ENCODE results near the gene POT1. TPM values are rescaled to one million over a fixed set of nuclear protein-coding genes. Genes with fewer than 3 reads are reported as not detected.

Gene POT1
- total and polyA plus RNA-seq, 2 of the 13 experiments (the other 11 are each of a cell fraction or from before 2014, with no cell fraction given), result 21.7 to 23.4 TPM

GRCh38 chr7:124929467-124930172 lies at the start of gene POT1 (continued):
- TF ChIP-seq TGIF2 (CRISPR knock-in tag; IDR thresholded peaks at IDR 0.05) (no peak), ZBTB1 (CRISPR knock-in tag; IDR thresholded peaks at IDR 0.05; ENCODE audit: borderline replicate concordance) (no peak), ZNF337 (CRISPR knock-in tag; IDR thresholded peaks at IDR 0.05; ENCODE audit: borderline replicate concordance, low read depth) (0 out of 2 replicates have a peak, but pooled peaks have one; percentile 54), ELF4 (CRISPR knock-in tag; IDR thresholded peaks at IDR 0.05; ENCODE audit: borderline replicate concordance) (no peak), PLRG1 (conservative IDR thresholded peaks at IDR 0.05) (no peak), ZMAT3 (CRISPR knock-in tag; conservative IDR thresholded peaks at IDR 0.05) (no peak; the same call in 1 of the 2 replicates), ZBTB4 (CRISPR knock-in tag; IDR thresholded peaks at IDR 0.05; ENCODE audit: borderline replicate concordance) (no peak), LCORL (IDR thresholded peaks at IDR 0.05) (0 out of 2 replicates have a peak, but pooled peaks have one; percentile 10), LCORL (CRISPR knock-in tag; IDR thresholded peaks at IDR 0.05) (peak; percentile 67), THAP8 (CRISPR knock-in tag; IDR thresholded peaks at IDR 0.05; ENCODE audit: borderline replicate concordance) (no peak), ZNF331 (CRISPR knock-in tag; IDR thresholded peaks at IDR 0.05) (peak; percentile 55; the same call in 1 of the 2 replicates), ZBTB40 (IDR thresholded peaks at IDR 0.05) (no peak), ZBTB40 (CRISPR knock-in tag; IDR thresholded peaks at IDR 0.05) (peak; percentile 36; the same call in 1 of the 2 replicates), FUBP1 (CRISPR knock-in tag; IDR thresholded peaks at IDR 0.05; ENCODE audit: borderline replicate concordance) (no peak; the same call in 1 of the 2 replicates)

Measured in HepG2 (cell line).